Astrocyte (in vitro differentiated cells and primary cell): Measurements from ENCODE around the gene SUGCT. TPM values are rescaled to one million over a fixed set of nuclear protein-coding genes. Genes with fewer than 3 reads are reported as not detected.

Experiments used
- DNase-seq: peaks from one replicate; pipeline ENCODE4 v3.0.0-alpha.2; 2010; ENCODE audit warnings: low read depth
- FAIRE-seq: peaks from 2 replicates; lab custom pipeline; 2011; peaks lifted over from hg19 to GRCh38; lab: Jason Lieb, UNC
- H2AFZ ChIP-seq: 2 replicates; pipeline ENCODE4 v1.6.0; 2012; ENCODE audit warnings: low read depth, low read length, inconsistent platforms
- H3K27ac ChIP-seq: 2 replicates; pipeline ENCODE4 v1.5.1; 2011; ENCODE audit warnings: low read depth, low read length, inconsistent platforms
- H3K27me3 ChIP-seq: 2 replicates; pipeline ENCODE4 v1.6.0; 2011; ENCODE audit warnings: low read length, inconsistent platforms; ENCODE audit not compliant: insufficient read depth
- H3K36me3 ChIP-seq: 2 replicates; pipeline ENCODE4 v1.5.1; 2011; ENCODE audit warnings: low read length, inconsistent platforms; ENCODE audit not compliant: insufficient read depth
- H3K4me1 ChIP-seq: 2 replicates; pipeline ENCODE4 v1.5.1; 2011; ENCODE audit warnings: low read length, inconsistent platforms; ENCODE audit not compliant: insufficient read depth
- H3K4me2 ChIP-seq: 2 replicates; pipeline ENCODE4 v1.6.0; 2012; ENCODE audit warnings: low read length, inconsistent platforms
- H3K4me3 ChIP-seq: 2 replicates; pipeline ENCODE4 v1.5.1; 2011; ENCODE audit warnings: low read depth, mild to moderate bottlenecking, low read length, inconsistent platforms; ENCODE audit not compliant: insufficient read depth
- H3K79me2 ChIP-seq: 2 replicates; pipeline ENCODE4 v1.6.0; 2012; ENCODE audit warnings: mild to moderate bottlenecking, low read length, inconsistent platforms; ENCODE audit not compliant: insufficient read depth
- H3K9ac ChIP-seq: 2 replicates; pipeline ENCODE4 v1.6.0; 2012; ENCODE audit warnings: mild to moderate bottlenecking, low read length, inconsistent platforms
- H3K9me3 ChIP-seq: 2 replicates; pipeline ENCODE4 v1.5.1; 2012; ENCODE audit warnings: low read depth, mild to moderate bottlenecking, low read length, inconsistent platforms; ENCODE audit not compliant: insufficient read depth
- H4K20me1 ChIP-seq: 2 replicates; pipeline ENCODE4 v1.6.0; 2012; ENCODE audit warnings: low read length, inconsistent platforms; ENCODE audit not compliant: insufficient read depth
- H3K27ac Mint-ChIP-seq: one replicate; pipeline ENCODE4 v1.8.0; 2021; ENCODE audit warnings: mild to moderate bottlenecking, mixed read lengths; ENCODE audit not compliant: unreplicated experiment
- H3K27me3 Mint-ChIP-seq: one replicate; pipeline ENCODE4 v1.8.0; 2021; ENCODE audit warnings: low read depth, mixed read lengths; ENCODE audit not compliant: unreplicated experiment
- H3K36me3 Mint-ChIP-seq: one replicate; pipeline ENCODE4 v1.8.0; 2021; ENCODE audit warnings: low read depth, mixed read lengths; ENCODE audit not compliant: unreplicated experiment
- H3K4me1 Mint-ChIP-seq: one replicate; pipeline ENCODE4 v1.8.0; 2021; ENCODE audit warnings: low read depth, mixed read lengths; ENCODE audit not compliant: unreplicated experiment
- H3K4me3 Mint-ChIP-seq: one replicate; pipeline ENCODE4 v1.8.0; 2021; ENCODE audit warnings: mild to moderate bottlenecking, moderate library complexity, mixed read lengths; ENCODE audit not compliant: unreplicated experiment
- H3K9me3 Mint-ChIP-seq: one replicate; pipeline ENCODE4 v1.8.0; 2021; ENCODE audit warnings: mild to moderate bottlenecking, mixed read lengths; ENCODE audit not compliant: unreplicated experiment
- EZH2 ChIP-seq: IDR thresholded peaks from 2 replicates; pipeline ENCODE4 v1.6.1; 2012; ENCODE audit warnings: mild to moderate bottlenecking, low read length, inconsistent platforms; ENCODE audit not compliant: insufficient read depth
- total RNA-seq: library from RNA; stranded (reverse); gene quantifications from 2 replicates; pipeline ENCODE4 v1.2.1, GENCODE V29; 2021
- TF ChIP-seq, protein P1 (sequence below): IDR thresholded peaks from 2 replicates; pipeline ENCODE4 v1.5.1; 2011; ENCODE audit warnings: low read depth, mild to moderate bottlenecking, inconsistent platforms, low read length, moderate library complexity; ENCODE audit not compliant: insufficient read depth

SUGCT gene
- total RNA-seq, 1 donor from 2014 or later = 15.5 TPM

DNA sequence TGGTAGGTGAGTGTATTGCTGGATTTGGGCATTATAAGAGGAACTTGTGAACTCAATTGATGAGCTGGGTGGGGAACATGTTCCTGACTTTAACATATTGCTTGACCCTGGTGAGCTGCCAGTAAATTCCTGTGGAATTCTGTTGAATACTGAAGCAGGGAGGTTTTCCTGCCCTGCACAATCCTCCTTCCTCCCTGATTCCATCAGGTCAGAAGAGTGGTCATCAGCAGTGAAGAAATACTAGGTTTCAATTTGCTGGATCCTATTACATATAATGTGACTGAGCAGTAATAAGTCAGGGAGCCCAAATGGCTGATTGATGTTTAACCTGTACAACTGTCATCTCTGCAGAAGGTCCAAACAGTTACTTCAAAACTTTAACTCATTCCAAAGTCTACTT, 581.2 kb downstream of the SUGCT start:
- FAIRE-seq = no peak

DNA sequence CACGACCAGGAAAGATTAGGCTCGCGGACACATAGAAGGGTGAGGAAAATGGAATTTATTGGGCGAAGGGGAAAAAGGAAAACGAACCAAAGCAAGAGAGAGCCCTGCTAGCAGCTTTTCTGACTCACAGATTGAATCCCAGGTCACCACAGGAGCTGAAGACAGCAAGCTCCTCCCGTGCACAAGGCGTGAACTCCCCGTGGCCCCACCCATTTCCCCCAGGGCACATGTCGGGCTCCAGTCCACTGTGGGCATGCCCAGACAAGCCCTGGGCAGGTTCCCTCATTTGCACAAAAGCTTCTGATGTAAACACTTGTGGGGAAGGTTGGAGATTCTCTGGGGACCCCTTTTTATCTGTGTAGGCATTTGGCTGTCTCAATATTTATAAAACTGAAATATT, 582.4 kb downstream of the SUGCT start:
- Mint-ChIP-seq H3K9me3 (no peaks in the 10 kb centered on the region), H3K27ac (peak overlapping the region; percentile 97), H3K4me1 (peaks cover 47% of the 10 kb centered on the region), H3K4me3 (no peak overlapping the region), H3K36me3 (no peaks in the 10 kb centered on the region), H3K27me3 (no peaks in the 10 kb centered on the region)
- no peak for TF ChIP-seq EZH2
- TF ChIP-seq, protein P1, sequence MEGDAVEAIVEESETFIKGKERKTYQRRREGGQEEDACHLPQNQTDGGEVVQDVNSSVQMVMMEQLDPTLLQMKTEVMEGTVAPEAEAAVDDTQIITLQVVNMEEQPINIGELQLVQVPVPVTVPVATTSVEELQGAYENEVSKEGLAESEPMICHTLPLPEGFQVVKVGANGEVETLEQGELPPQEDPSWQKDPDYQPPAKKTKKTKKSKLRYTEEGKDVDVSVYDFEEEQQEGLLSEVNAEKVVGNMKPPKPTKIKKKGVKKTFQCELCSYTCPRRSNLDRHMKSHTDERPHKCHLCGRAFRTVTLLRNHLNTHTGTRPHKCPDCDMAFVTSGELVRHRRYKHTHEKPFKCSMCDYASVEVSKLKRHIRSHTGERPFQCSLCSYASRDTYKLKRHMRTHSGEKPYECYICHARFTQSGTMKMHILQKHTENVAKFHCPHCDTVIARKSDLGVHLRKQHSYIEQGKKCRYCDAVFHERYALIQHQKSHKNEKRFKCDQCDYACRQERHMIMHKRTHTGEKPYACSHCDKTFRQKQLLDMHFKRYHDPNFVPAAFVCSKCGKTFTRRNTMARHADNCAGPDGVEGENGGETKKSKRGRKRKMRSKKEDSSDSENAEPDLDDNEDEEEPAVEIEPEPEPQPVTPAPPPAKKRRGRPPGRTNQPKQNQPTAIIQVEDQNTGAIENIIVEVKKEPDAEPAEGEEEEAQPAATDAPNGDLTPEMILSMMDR = no peak
- Histone ChIP-seq H4K20me1 (no peaks in the 10 kb centered on the region), H3K36me3 (no peaks in the 10 kb centered on the region), H2AFZ (peak overlapping the region; percentile 60), H3K4me3 (no peak overlapping the region), H3K27ac (peak overlapping the region; percentile 30), H3K9me3 (no peaks in the 10 kb centered on the region), H3K4me1 (no peaks in the 10 kb centered on the region), H3K4me2 (no peak overlapping the region), H3K79me2 (no peaks in the 10 kb centered on the region), H3K27me3 (no peaks in the 10 kb centered on the region), H3K9ac (no peak overlapping the region)
- DNase-seq (peak; percentile 55), FAIRE-seq (no peak)

More for the DNA sequence above, 581.2 kb downstream of the SUGCT start:
- Mint-ChIP-seq H3K27ac (peak overlapping the region; percentile 72), H3K36me3 (no peaks in the 10 kb centered on the region), H3K9me3 (no peaks in the 10 kb centered on the region), H3K27me3 (no peaks in the 10 kb centered on the region), H3K4me3 (peak overlapping the region; percentile 12), H3K4me1 (peaks cover 40% of the 10 kb centered on the region)
- no peaks in the 10 kb centered on the region for H3K36me3 ChIP-seq
- H3K27me3 ChIP-seq = no peaks in the 10 kb centered on the region
- no peak overlapping the region for H3K9ac ChIP-seq
- no peak overlapping the region for H3K4me2 ChIP-seq
- no peaks in the 10 kb centered on the region for H3K79me2 ChIP-seq
- H3K4me1 ChIP-seq = no peaks in the 10 kb centered on the region
- H4K20me1 ChIP-seq = no peaks in the 10 kb centered on the region
- no peak overlapping the region for H3K27ac ChIP-seq
- DNase-seq = peak; percentile 34
- no peak overlapping the region for H2AFZ ChIP-seq
- H3K9me3 ChIP-seq = no peaks in the 10 kb centered on the region
- no peak for TF ChIP-seq EZH2
- TF ChIP-seq, protein P1 = no peak
- H3K4me3 ChIP-seq = no peak overlapping the region

DNA sequence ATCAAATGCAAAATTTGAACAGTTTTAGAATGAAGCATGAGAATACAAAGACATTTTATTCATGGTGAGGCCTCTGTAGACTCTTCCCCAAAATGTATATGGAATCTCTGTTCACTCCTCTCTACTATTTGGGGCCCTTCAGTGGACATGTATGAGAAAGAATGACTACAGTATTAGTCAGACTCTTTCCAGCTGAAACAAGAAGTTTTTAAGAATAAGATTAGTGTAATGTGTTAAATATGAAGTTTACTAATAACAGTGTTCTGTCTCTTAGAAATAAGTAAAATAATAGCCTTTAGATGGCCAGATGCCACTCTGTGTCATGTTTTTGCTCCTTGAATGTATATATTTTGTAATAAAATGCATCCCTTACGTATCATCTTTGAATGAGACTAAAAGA, 585.6 kb downstream of the SUGCT start:
- H3K27me3 Mint-ChIP-seq = no peaks in the 10 kb centered on the region
- H4K20me1 ChIP-seq = no peaks in the 10 kb centered on the region
- H3K27ac ChIP-seq = no peak overlapping the region
- H3K36me3 ChIP-seq = no peaks in the 10 kb centered on the region
- no peaks in the 10 kb centered on the region for H3K27me3 ChIP-seq
- peak overlapping the region; percentile 60 for H3K27ac Mint-ChIP-seq
- no peak overlapping the region for H3K4me3 ChIP-seq
- no peaks in the 10 kb centered on the region for H3K9me3 Mint-ChIP-seq
- H3K79me2 ChIP-seq = no peaks in the 10 kb centered on the region
- H3K36me3 Mint-ChIP-seq = no peaks in the 10 kb centered on the region
- H3K9ac ChIP-seq = no peak overlapping the region
- H3K4me1 Mint-ChIP-seq = peaks cover 39% of the 10 kb centered on the region
- no peaks in the 10 kb centered on the region for H3K4me1 ChIP-seq
- TF ChIP-seq EZH2 = no peak
- TF ChIP-seq, protein P1 = no peak
- no peak overlapping the region for H2AFZ ChIP-seq
- no peak for FAIRE-seq
- no peaks in the 10 kb centered on the region for H3K9me3 ChIP-seq
- no peak overlapping the region for H3K4me3 Mint-ChIP-seq
- H3K4me2 ChIP-seq = no peak overlapping the region
- DNase-seq = peak; percentile 35
